ENCODE measurements around the gene OR2AP1. TPM values are rescaled to one million over a fixed set of nuclear protein-coding genes. Genes with fewer than 3 reads are reported as not detected.
"Not testable (repeated sequence)": the region's sequence is repeated elsewhere in the genome, so short reads cannot be mapped to it uniquely, and the experiment has no call there.

The OR2AP1 gene
- total RNA-seq: not detected

DNA sequence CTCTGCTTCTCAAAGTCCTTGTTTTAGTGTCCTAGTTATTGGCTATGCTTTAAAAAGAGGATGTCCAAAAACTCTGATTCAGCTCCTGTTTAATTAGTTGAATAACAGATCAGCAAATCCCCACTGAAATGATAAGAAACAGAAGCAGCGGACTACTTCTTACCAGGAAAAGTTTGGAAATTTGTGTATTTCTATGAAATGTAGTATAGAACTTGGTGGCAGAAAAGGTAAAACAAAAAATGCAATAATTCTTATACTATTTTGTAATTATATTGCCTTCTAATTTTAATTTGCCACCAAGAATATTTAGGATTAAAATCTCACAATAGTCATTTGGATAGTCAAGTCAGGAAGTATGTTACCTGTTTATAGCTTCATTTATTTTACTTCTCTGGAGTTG, at the start of gene OR2AP1:
Gene OR2AP1 (plus strand): TSS at position 301 of the 400 bp plus-strand sequence. CDS start 1,947 bp downstream, outside the sequence.
- Mint-ChIP-seq H3K9me3 (peaks cover 26% of the 10 kb centered on the region), H3K36me3 (ENCODE audit: low read depth) (no peaks in the 10 kb centered on the region), H3K4me1 (no peaks in the 10 kb centered on the region), H3K27me3 (peaks cover 3% of the 10 kb centered on the region), H3K4me3 (no peak within 1 kb of the TSS), H3K27ac (no peak within 1 kb of the TSS)
- ChIA-PET POLR2A (no interaction called here), CTCF (interaction anchor here (1.3 to 1.4 kb wide), 2 partner anchors 25 to 47 kb away, joined by 3 read pairs; no protein-coding TSS in a partner anchor)
- DNase-seq: no peak

GRCh38 chr12:55548235-55548634, 24.0 kb upstream of the OR2AP1 start:
- H3K27me3 Mint-ChIP-seq; POLR2A ChIA-PET; H3K4me1 Mint-ChIP-seq; CTCF ChIA-PET; H3K36me3 Mint-ChIP-seq (ENCODE audit: low read depth); H3K4me3 Mint-ChIP-seq; H3K9me3 Mint-ChIP-seq; H3K27ac Mint-ChIP-seq; DNase-seq: not testable (repeated sequence)

GRCh38 chr12:55548756-55549155, 23.5 kb upstream of the OR2AP1 start:
- DNase-seq: no peak
- peaks cover 9% of the 10 kb centered on the region for H3K27me3 Mint-ChIP-seq
- ChIA-PET POLR2A (no interaction called here), CTCF (no interaction called here)
- H3K4me1 Mint-ChIP-seq: peaks cover 3% of the 10 kb centered on the region
- no peaks in the 10 kb centered on the region for H3K36me3 Mint-ChIP-seq (ENCODE audit: low read depth)
- H3K4me3 Mint-ChIP-seq: no peak overlapping the region
- no peaks in the 10 kb centered on the region for H3K9me3 Mint-ChIP-seq
- H3K27ac Mint-ChIP-seq: no peak overlapping the region

GRCh38 chr12:55549302-55549701, 23.0 kb upstream of the OR2AP1 start, which contains the start of gene OR6C4:
OR6C4 (plus strand) TSS chr12:55549602; CDS start chr12:55551227, 1,625 bp downstream.
- H3K27me3 Mint-ChIP-seq: peaks cover 11% of the 10 kb centered on the region

GRCh38 chr12:55554296-55554695, 18.0 kb upstream of the OR2AP1 start:
- no peak for DNase-seq
- Mint-ChIP-seq H3K9me3 (peaks cover 12% of the 10 kb centered on the region), H3K36me3 (ENCODE audit: low read depth) (no peaks in the 10 kb centered on the region), H3K4me1 (no peaks in the 10 kb centered on the region), H3K27me3 (peaks cover 16% of the 10 kb centered on the region), H3K4me3 (no peak overlapping the region), H3K27ac (no peak overlapping the region)
- CTCF ChIA-PET: no interaction called here
- POLR2A ChIA-PET: no interaction called here

More at GRCh38 chr12:55549302-55549701, 23.0 kb upstream of the OR2AP1 start, which contains the start of gene OR6C4:
- POLR2A ChIA-PET: no interaction called here
- no peak for DNase-seq
- peaks cover 3% of the 10 kb centered on the region for H3K4me1 Mint-ChIP-seq
- H3K27ac Mint-ChIP-seq: no peak within 1 kb of the TSS
- no peak within 1 kb of the TSS for H3K4me3 Mint-ChIP-seq
- H3K9me3 Mint-ChIP-seq: no peaks in the 10 kb centered on the region
- CTCF ChIA-PET: no interaction called here
- no peaks in the 10 kb centered on the region for H3K36me3 Mint-ChIP-seq (ENCODE audit: low read depth)

DNA sequence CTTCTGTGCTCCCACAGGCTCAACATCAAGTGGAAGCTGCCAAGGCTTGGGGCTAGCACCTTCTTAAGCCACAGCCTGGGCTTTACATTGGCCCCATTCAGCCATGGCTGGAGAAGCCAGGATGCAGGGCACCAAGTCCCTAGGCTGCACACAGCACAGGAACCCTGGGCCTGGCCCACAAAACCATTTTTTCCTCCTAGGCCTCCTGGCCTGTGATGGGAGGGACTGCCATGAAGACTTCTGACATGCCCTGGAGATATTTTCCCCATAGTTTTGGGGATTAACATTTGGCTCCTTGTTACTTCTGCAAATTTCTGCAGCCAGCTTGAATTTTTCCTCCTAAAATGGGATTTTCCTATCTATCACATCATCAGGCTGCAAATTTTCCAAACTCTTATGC, 2.2 kb upstream of the OR2AP1 start:
- H3K36me3 Mint-ChIP-seq (ENCODE audit: low read depth); H3K4me3 Mint-ChIP-seq; H3K4me1 Mint-ChIP-seq; DNase-seq; H3K27me3 Mint-ChIP-seq; H3K27ac Mint-ChIP-seq; CTCF ChIA-PET; POLR2A ChIA-PET: not testable (repeated sequence)
- peaks cover 26% of the 10 kb centered on the region for H3K9me3 Mint-ChIP-seq

- H3K27me3 Mint-ChIP-seq; H3K4me3 Mint-ChIP-seq; POLR2A ChIA-PET; H3K36me3 Mint-ChIP-seq (ENCODE audit: low read depth); H3K27ac Mint-ChIP-seq; H3K4me1 Mint-ChIP-seq; DNase-seq: not testable (repeated sequence)
- CTCF ChIA-PET: interaction anchor here (1.4 kb wide), 1 partner anchor 48 kb away, joined by 3 read pairs; no protein-coding TSS in a partner anchor
- peaks cover 26% of the 10 kb centered on the region for H3K9me3 Mint-ChIP-seq
Observed at GRCh38 chr12:55570689-55571088, 1.6 kb upstream of the OR2AP1 start.

DNA sequence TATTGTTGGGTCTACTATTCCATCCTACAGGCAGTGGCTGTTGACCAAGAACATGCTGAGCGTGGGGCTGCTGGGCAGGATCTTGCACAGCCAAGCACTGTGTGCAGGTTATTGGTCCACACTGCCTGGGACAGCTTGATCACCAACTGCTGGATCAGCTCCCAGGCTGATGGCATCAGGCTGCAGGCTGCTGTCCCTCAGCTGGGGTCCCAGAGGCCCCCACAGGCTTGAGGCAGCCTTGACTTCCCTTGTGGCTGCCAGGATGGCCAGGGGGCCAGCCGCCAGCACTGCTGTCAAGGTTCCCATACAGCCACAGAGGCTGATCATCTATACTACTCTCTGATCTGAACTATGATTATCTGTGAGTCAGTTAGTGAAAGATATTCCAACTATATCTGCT, 9.8 kb downstream of the OR2AP1 start:
- H3K4me3 Mint-ChIP-seq: no peak overlapping the region
- no peaks in the 10 kb centered on the region for H3K36me3 Mint-ChIP-seq (ENCODE audit: low read depth)
- H3K9me3 Mint-ChIP-seq: peaks cover 4% of the 10 kb centered on the region
- H3K27ac Mint-ChIP-seq: no peak overlapping the region
- no peak for DNase-seq
- H3K27me3 Mint-ChIP-seq: peaks cover 16% of the 10 kb centered on the region
- H3K4me1 Mint-ChIP-seq: no peaks in the 10 kb centered on the region
- ChIA-PET POLR2A (no interaction called here), CTCF (no interaction called here)

DNA sequence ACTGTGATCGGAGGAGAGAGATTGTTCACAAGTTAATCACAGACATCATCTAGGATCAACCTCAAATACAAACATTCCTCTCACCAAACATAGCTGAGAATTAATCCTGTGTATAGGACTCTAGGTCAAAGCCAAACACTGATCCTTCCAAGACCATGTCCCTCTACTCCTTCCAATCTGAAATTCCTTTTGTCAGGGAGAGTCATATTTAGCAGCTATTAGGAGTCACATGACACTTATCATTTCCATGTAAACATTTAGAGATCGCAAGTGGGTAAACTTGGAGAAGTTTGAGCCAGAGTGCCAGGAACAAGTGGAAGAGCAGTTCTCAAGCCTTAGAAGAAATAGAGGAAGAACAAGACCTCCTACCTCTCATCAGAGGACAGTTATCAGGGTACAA, 13.5 kb downstream of the OR2AP1 start:
- Mint-ChIP-seq H3K27ac (no peak overlapping the region), H3K27me3 (peaks cover 13% of the 10 kb centered on the region), H3K4me1 (no peaks in the 10 kb centered on the region), H3K4me3 (no peak overlapping the region), H3K9me3 (peaks cover 2% of the 10 kb centered on the region), H3K36me3 (ENCODE audit: low read depth) (no peaks in the 10 kb centered on the region)
- CTCF ChIA-PET: no interaction called here
- DNase-seq: no peak
- POLR2A ChIA-PET: no interaction called here

- CTCF ChIA-PET; POLR2A ChIA-PET; DNase-seq; H3K9me3 Mint-ChIP-seq; H3K4me3 Mint-ChIP-seq; H3K4me1 Mint-ChIP-seq; H3K36me3 Mint-ChIP-seq (ENCODE audit: low read depth); H3K27me3 Mint-ChIP-seq; H3K27ac Mint-ChIP-seq: not testable (repeated sequence)
Observed at GRCh38 chr12:55590152-55590551, 17.9 kb downstream of the OR2AP1 start.

DNA sequence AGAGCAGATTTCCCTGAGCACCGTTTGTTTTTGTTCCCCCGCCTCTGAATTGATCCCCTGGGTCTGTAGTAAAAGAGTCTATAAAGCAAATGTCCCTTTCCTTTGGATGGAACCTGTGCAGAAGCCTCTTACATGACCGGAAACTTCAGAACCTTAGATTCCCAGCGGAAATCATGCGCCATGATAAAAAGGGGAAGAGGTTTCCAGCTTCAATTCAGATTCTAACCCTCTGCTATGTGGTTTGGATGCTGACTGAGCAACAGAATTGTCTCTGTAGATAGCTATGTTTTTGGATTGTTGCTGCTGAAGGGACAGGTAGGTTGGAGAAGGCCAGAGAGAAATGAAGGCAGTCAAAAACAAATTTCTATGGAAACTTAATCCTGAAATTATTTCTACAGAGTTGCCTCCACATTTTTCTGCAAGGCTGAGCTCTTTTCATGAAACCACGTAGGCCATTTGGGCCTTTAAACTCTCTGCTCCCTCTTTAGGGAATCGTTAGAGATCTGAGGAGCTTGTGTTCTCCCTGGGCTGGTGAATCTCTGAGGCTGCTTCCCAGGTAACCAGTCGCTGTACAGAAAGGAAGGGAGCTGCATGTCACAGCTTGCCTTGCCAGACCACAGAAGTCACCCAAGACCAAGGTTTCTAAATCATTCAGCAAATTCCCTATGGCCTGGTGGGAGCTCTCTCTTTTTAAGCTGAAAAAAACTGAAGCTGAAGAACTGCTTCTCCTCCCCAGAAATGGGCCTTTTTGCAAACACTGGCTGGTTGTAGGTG, 35.7 kb downstream of the OR2AP1 start:
- H3K27me3 Mint-ChIP-seq: peaks cover 14% of the 10 kb centered on the region
- H3K9me3 Mint-ChIP-seq: no peaks in the 10 kb centered on the region
- H3K27ac Mint-ChIP-seq: no peak overlapping the region
- H3K4me1 Mint-ChIP-seq: no peaks in the 10 kb centered on the region
- no peak overlapping the region for H3K4me3 Mint-ChIP-seq
- H3K36me3 Mint-ChIP-seq (ENCODE audit: low read depth): no peaks in the 10 kb centered on the region
- ChIA-PET POLR2A (no interaction called here), CTCF (no interaction called here)
- no peak for DNase-seq

DNA sequence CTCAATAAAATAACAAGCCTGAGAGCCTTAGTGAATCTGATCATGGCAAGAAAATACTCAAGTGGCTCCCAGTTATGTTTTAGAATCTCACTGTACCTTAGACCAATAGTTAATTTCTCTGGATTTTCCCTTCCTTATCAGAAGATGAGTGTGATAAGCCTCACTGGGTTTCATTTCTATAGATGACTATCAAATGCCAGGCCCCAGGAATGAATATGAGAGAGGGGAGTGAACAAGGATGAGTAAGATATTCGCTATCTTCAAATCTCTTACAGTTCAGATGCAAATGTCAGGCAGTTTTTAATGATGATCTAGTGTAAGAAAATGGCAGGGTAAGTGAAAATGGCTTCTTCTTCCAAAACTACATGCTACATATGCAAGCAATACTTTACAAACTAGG, 38.3 kb downstream of the OR2AP1 start:
- DNase-seq: no peak
- Mint-ChIP-seq H3K9me3 (peaks cover 6% of the 10 kb centered on the region), H3K27me3 (peaks cover 12% of the 10 kb centered on the region), H3K4me1 (no peaks in the 10 kb centered on the region), H3K27ac (no peak overlapping the region), H3K36me3 (ENCODE audit: low read depth) (no peaks in the 10 kb centered on the region), H3K4me3 (no peak overlapping the region)
- ChIA-PET POLR2A (no interaction called here), CTCF (no interaction called here)

DNA sequence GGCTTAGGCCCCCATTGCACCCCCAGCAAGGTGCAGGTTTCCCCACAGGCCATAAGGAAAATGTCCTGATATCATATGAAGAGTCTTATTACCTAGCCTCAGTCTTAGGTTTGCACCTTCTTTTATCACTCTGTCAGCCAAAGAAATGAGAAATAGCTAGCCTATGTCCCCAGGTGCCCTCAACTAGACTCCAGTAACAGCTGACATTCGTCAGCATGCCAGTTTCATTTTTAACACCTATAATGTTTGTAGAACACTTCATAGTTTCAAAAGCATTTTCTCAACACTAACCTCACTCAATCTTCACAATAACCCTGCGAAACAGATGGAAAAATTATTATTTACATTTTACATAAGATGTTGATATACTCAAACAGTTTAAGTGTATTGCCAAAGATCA, 40.4 kb downstream of the OR2AP1 start:
- Mint-ChIP-seq H3K9me3 (peaks cover 21% of the 10 kb centered on the region), H3K4me1 (no peaks in the 10 kb centered on the region), H3K27ac (no peak overlapping the region), H3K4me3 (no peak overlapping the region), H3K27me3 (peaks cover 9% of the 10 kb centered on the region), H3K36me3 (ENCODE audit: low read depth) (no peaks in the 10 kb centered on the region)
- POLR2A ChIA-PET: no interaction called here
- CTCF ChIA-PET: no interaction called here
- DNase-seq: no peak

DNA sequence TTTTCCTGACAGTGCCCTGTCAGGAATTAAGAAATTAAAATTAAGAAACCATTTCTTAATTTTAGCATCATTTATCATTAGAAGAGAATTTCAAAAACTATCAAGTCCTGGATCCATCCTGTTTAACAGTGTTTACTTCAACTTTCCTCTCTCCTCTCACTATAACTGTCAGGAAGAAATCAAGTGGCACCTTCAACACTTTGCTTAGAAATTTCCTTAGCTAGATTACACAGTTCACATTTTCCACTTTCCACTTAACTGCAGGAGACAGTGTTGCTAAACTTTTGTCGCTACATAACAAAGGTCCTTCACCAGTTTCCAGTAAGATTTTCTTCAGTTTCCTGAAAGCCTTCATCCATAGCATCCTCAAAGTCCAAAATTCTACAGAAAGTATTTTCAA, 42.5 kb downstream of the OR2AP1 start:
- Mint-ChIP-seq H3K27me3 (peaks cover 8% of the 10 kb centered on the region), H3K9me3 (peaks cover 23% of the 10 kb centered on the region), H3K4me3 (no peak overlapping the region), H3K36me3 (ENCODE audit: low read depth) (no peaks in the 10 kb centered on the region), H3K27ac (no peak overlapping the region), H3K4me1 (peaks cover 1% of the 10 kb centered on the region)
- ChIA-PET POLR2A (no interaction called here), CTCF (interaction anchor here (1.4 kb wide), 1 partner anchor 32 kb away, joined by 3 read pairs; no protein-coding TSS in a partner anchor)
- no peak for DNase-seq
